Measurements from ENCODE around the gene ATP10B. TPM values are rescaled to one million over a fixed set of nuclear protein-coding genes. Genes with fewer than 3 reads are reported as not detected.

Gene ATP10B
- total RNA-seq, 1 donor = not detected

- DNase-seq (ENCODE audit: low read depth) = no peak
- TF ChIP-seq CTCF (IDR thresholded peaks at IDR 0.05; ENCODE audit: insufficient read depth, low read length) = no peak
- no peak overlapping the region for H3K4me3 ChIP-seq (ENCODE audit: low read depth, low read length)
Measured at GRCh38 chr5:160646033-160646432, 206.0 kb downstream of the ATP10B start.

- TF ChIP-seq CTCF (IDR thresholded peaks at IDR 0.05; ENCODE audit: insufficient read depth, low read length) = no peak
- DNase-seq (ENCODE audit: low read depth) = no peak
- no peak overlapping the region for H3K4me3 ChIP-seq (ENCODE audit: low read depth, low read length)
Measured at GRCh38 chr5:160643616-160644240, 208.3 kb downstream of the ATP10B start.

- no peak for TF ChIP-seq CTCF (IDR thresholded peaks at IDR 0.05; ENCODE audit: insufficient read depth, low read length)
- no peak overlapping the region for H3K4me3 ChIP-seq (ENCODE audit: low read depth, low read length)
- no peak for DNase-seq (ENCODE audit: low read depth)
Measured at GRCh38 chr5:160641405-160641804, 210.6 kb downstream of the ATP10B start.

- no peak for DNase-seq (ENCODE audit: low read depth)
- H3K4me3 ChIP-seq (ENCODE audit: low read depth, low read length) = no peak overlapping the region
- no peak for TF ChIP-seq CTCF (IDR thresholded peaks at IDR 0.05; ENCODE audit: insufficient read depth, low read length)
Measured at GRCh38 chr5:160640406-160640805, 211.6 kb downstream of the ATP10B start.

- no peak for TF ChIP-seq CTCF (IDR thresholded peaks at IDR 0.05; ENCODE audit: insufficient read depth, low read length)
- DNase-seq (ENCODE audit: low read depth) = no peak
- H3K4me3 ChIP-seq (ENCODE audit: low read depth, low read length) = no peak overlapping the region
Measured at GRCh38 chr5:160638161-160638742, 213.8 kb downstream of the ATP10B start.

- no peak overlapping the region for H3K4me3 ChIP-seq (ENCODE audit: low read depth, low read length)
- DNase-seq (ENCODE audit: low read depth) = no peak
- no peak for TF ChIP-seq CTCF (IDR thresholded peaks at IDR 0.05; ENCODE audit: insufficient read depth, low read length)
Measured at GRCh38 chr5:160637357-160638090, 214.5 kb downstream of the ATP10B start.

All from fibroblast of the aortic adventitia (primary cell).